A549 treated with Hydrocortisone at 1 μM for 4 hours (cell line): ENCODE data around the gene SYDE1. TPM values are rescaled to one million over a fixed set of nuclear protein-coding genes. Genes with fewer than 3 reads are reported as not detected.

Experiments used
- total RNA-seq: library from RNA; stranded (reverse); fragments of 200-300 nt; extraction: Qiagen RNA extraction; gene quantifications from 5 replicates; pipeline ENCODE4 v1.2.3, GENCODE V29; 2022

The SYDE1 gene, protein sequence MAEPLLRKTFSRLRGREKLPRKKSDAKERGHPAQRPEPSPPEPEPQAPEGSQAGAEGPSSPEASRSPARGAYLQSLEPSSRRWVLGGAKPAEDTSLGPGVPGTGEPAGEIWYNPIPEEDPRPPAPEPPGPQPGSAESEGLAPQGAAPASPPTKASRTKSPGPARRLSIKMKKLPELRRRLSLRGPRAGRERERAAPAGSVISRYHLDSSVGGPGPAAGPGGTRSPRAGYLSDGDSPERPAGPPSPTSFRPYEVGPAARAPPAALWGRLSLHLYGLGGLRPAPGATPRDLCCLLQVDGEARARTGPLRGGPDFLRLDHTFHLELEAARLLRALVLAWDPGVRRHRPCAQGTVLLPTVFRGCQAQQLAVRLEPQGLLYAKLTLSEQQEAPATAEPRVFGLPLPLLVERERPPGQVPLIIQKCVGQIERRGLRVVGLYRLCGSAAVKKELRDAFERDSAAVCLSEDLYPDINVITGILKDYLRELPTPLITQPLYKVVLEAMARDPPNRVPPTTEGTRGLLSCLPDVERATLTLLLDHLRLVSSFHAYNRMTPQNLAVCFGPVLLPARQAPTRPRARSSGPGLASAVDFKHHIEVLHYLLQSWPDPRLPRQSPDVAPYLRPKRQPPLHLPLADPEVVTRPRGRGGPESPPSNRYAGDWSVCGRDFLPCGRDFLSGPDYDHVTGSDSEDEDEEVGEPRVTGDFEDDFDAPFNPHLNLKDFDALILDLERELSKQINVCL
- total RNA-seq: 16.4 to 20.2 TPM (median 17.3 TPM) in 5 replicates

DNA sequence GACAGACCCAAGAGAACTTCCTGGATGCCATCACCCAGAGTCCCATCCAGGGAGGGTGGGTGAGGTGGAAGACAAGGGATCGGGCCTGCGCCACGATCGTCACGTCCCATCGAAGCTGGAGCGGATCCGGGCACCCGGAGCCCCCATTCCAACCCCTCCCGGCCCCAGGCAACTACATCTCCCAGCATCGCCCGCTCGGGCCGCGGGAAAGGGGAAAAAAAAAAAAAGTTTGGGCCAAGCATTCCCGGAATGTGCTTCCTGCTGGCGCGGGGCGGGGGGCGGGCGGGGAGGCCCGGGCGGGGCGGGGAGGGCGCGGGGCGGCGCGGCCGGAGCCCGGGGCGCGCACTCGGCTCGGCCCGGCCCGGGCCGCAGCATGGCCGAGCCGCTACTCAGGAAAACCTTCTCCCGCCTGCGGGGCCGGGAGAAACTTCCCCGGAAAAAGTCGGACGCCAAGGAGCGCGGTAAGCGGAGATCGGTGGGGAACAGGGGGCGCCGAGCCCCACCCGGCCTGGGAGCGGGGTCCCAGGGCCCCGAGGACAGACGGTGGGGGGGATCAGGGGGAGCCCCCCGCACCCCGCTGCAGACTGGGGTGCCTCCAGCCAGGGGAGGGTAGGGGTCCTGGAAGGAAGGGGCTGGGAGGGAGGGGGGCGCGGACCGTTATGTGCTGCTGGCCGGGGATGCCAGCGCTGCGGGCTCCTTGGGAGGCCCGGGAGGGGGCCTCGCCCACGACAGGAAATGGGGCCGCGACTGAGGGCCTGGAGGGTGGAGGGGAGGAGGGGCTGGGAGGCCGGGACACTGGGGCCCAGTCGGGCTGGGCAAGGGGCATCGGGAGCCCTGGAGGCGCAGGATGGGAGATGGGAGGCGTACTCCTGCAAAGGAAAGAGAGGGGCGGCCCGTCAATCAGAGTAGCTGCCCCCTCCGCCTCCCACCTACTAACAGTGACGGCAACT lies at the start of gene SYDE1:
Gene SYDE1 (plus strand): TSS at position 341 of the 950 bp plus-strand sequence. CDS start 33 bp downstream, at position 374.

DNA sequence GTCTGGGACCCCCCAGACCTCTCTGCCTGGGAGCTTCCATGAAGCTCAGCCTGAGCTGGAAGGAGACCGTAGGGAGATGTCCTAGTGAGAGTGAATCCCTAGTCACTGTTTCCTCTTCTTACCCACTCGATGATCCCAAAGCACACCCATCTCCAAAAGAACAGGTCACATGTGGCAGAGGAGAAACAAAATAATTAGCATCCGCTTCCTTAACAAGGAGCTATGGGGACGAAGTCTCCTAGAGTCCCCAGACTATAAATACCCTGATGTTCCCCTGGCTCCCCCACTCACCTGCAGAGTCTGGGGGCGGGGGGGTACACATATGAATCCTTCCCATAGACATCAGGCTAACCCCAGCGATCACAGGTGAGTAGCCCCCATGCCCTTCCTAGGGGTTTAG lies 25.3 kb upstream of the SYDE1 start, which contains the start of gene OR1I1:
Gene OR1I1 (plus strand): TSS at position 301 of the 400 bp plus-strand sequence. CDS start 4,855 bp downstream, outside the sequence.

Other genes starting within 250 kb of the SYDE1 start
- not detected in 5 replicates for gene OR7A17, start 221.3 kb upstream of the SYDE1 start, total RNA-seq
- gene OR7C2, start 165.9 kb upstream of the SYDE1 start, total RNA-seq: not detected in 5 replicates
- gene SLC1A6, start 127.5 kb upstream of the SYDE1 start, total RNA-seq: not detected in 5 replicates
- gene CASP14, start 57.9 kb upstream of the SYDE1 start, total RNA-seq: not detected in 5 replicates
- gene OR1I1, start 25.2 kb upstream of the SYDE1 start, total RNA-seq: not detected in 5 replicates
- gene NOTCH3, start 93.6 kb downstream of the SYDE1 start, total RNA-seq: 13.6 to 18.2 TPM (median 16.4 TPM) in 5 replicates
- 0.07 to 0.09 TPM (median 0.09 TPM) in 3 of 5 replicates, not detected in the others for gene EPHX3, start 125.0 kb downstream of the SYDE1 start, total RNA-seq
- 23.4 to 27.2 TPM (median 26.3 TPM) in 5 replicates for gene BRD4, start 225.1 kb downstream of the SYDE1 start, total RNA-seq